ENCODE results near the gene KRTAP2-3. TPM values are rescaled to one million over a fixed set of nuclear protein-coding genes. Genes with fewer than 3 reads are reported as not detected.
"Not testable (repeated sequence)": the region's sequence is repeated elsewhere in the genome, so short reads cannot be mapped to it uniquely, and the experiment has no call there.

KRTAP2-3 gene
- total RNA-seq, 1 experiment from 2014 or later, result 0.57 TPM

- peak in 1 of 2 experiments; percentile 72 for DNase-seq
- Histone ChIP-seq H3K4me2 (peak overlapping the region; percentile 43), H3K36me3 (ENCODE audit: low read depth) (0 out of 2 replicates have a peak, but pooled peaks cover 5% of the 10 kb centered on the region), H3K27ac (peak overlapping the region; percentile 88), H3K4me3 (no peak overlapping the region), H3K27me3 (ENCODE audit: insufficient read depth, low read depth) (no peaks in the 10 kb centered on the region), H3F3A (ENCODE audit: insufficient read depth, low read depth) (peaks cover 26% of the 10 kb centered on the region), H3K9me3 (ENCODE audit: insufficient read depth, low read depth) (no peaks in the 10 kb centered on the region; the same call in 1 of the 2 replicates), H3K79me2 (ENCODE audit: low read depth) (no peaks in the 10 kb centered on the region), H4K20me1 (ENCODE audit: insufficient read depth) (no peaks in the 10 kb centered on the region), H2AFZ (no peak overlapping the region), H3K9me2 (ENCODE audit: insufficient read depth) (no peaks in the 10 kb centered on the region), H3K4me1 (replicated peaks; ENCODE audit: insufficient read depth) (peaks cover 43% of the 10 kb centered on the region)
- ChIA-PET CTCF (no interaction called here), POLR2A (ENCODE audit: unreplicated experiment) (interaction anchor here (0.6 kb wide), 4 partner anchors 156 to 594 kb away, joined by 3 to 7 read pairs (median 6); partner anchors contain the start of gene KRT19)
- BruUV-seq (replicated peaks), result no TSS peak
- intact Hi-C loops (cut with micrococcal nuclease; ENCODE audit: unreplicated experiment), result no loop called here
- no peak for TF ChIP-seq CTCF (conservative IDR thresholded peaks at IDR 0.05)
- TF ChIP-seq EZH2 (IDR thresholded peaks at IDR 0.05; ENCODE audit: low read depth), result no peak
Measured at GRCh38 chr17:41058741-41059140, 1.2 kb downstream of the KRTAP2-3 start.

GRCh38 chr17:41057547-41057946 is 2.4 kb downstream of the KRTAP2-3 start:
- TF ChIP-seq CTCF (conservative IDR thresholded peaks at IDR 0.05), result no peak
- no peak for TF ChIP-seq EZH2 (IDR thresholded peaks at IDR 0.05; ENCODE audit: low read depth)
- Histone ChIP-seq H3K4me2 (no peak overlapping the region), H3K4me1 (replicated peaks; ENCODE audit: insufficient read depth) (peaks cover 42% of the 10 kb centered on the region), H4K20me1 (ENCODE audit: insufficient read depth) (no peaks in the 10 kb centered on the region), H3K9me2 (ENCODE audit: insufficient read depth) (no peaks in the 10 kb centered on the region), H3K79me2 (ENCODE audit: low read depth) (no peaks in the 10 kb centered on the region), H3K9me3 (ENCODE audit: insufficient read depth, low read depth) (peaks cover 9% of the 10 kb centered on the region; the same call in 1 of the 2 replicates), H3F3A (ENCODE audit: insufficient read depth, low read depth) (peaks cover 26% of the 10 kb centered on the region), H3K36me3 (ENCODE audit: low read depth) (0 out of 2 replicates have a peak, but pooled peaks cover 5% of the 10 kb centered on the region), H3K4me3 (no peak overlapping the region), H2AFZ (no peak overlapping the region), H3K27me3 (ENCODE audit: insufficient read depth, low read depth) (no peaks in the 10 kb centered on the region), H3K27ac (no peak overlapping the region)
- no TSS peak for BruUV-seq (replicated peaks)
- POLR2A ChIA-PET (ENCODE audit: unreplicated experiment), result no interaction called here
- DNase-seq, result no peak
- CTCF ChIA-PET, result interaction anchor here (0.6 kb wide), 1 partner anchor 97 kb away, joined by 4 read pairs; no protein-coding TSS in a partner anchor
- intact Hi-C loops (cut with micrococcal nuclease; ENCODE audit: unreplicated experiment), result no loop called here

- H3K4me1 ChIP-seq (replicated peaks; ENCODE audit: insufficient read depth), result peaks cover 24% of the 10 kb centered on the region
- H3K9me3 ChIP-seq (ENCODE audit: insufficient read depth, low read depth); H4K20me1 ChIP-seq (ENCODE audit: insufficient read depth); CTCF ChIA-PET; H3K4me3 ChIP-seq; H3K27ac ChIP-seq; H3K36me3 ChIP-seq (ENCODE audit: low read depth); H3K9me2 ChIP-seq (ENCODE audit: insufficient read depth); H3K79me2 ChIP-seq (ENCODE audit: low read depth); H2AFZ ChIP-seq; intact Hi-C loops (cut with micrococcal nuclease; ENCODE audit: unreplicated experiment); DNase-seq; H3K4me2 ChIP-seq; H3K27me3 ChIP-seq (ENCODE audit: insufficient read depth, low read depth); POLR2A ChIA-PET (ENCODE audit: unreplicated experiment); BruUV-seq (replicated peaks): not testable (repeated sequence)
- H3F3A ChIP-seq (ENCODE audit: insufficient read depth, low read depth), result peaks cover 18% of the 10 kb centered on the region
Measured at GRCh38 chr17:41055130-41055529, 4.8 kb downstream of the KRTAP2-3 start, which contains the start of gene KRTAP2-2. Gene KRTAP2-2, minus strand, starts transcription at chr17:41055230. Its CDS starts 19 bp downstream, at chr17:41055211.

- H3K27me3 ChIP-seq (ENCODE audit: insufficient read depth, low read depth); H3K4me2 ChIP-seq; H2AFZ ChIP-seq; intact Hi-C loops (cut with micrococcal nuclease; ENCODE audit: unreplicated experiment); H3K9me3 ChIP-seq (ENCODE audit: insufficient read depth, low read depth); H3K9me2 ChIP-seq (ENCODE audit: insufficient read depth); H3K27ac ChIP-seq; H4K20me1 ChIP-seq (ENCODE audit: insufficient read depth); H3K36me3 ChIP-seq (ENCODE audit: low read depth); BruUV-seq (replicated peaks); POLR2A ChIA-PET (ENCODE audit: unreplicated experiment); CTCF ChIA-PET; H3K79me2 ChIP-seq (ENCODE audit: low read depth); DNase-seq; H3K4me3 ChIP-seq: not testable (repeated sequence)
- Histone ChIP-seq H3K4me1 (replicated peaks; ENCODE audit: insufficient read depth) (peaks cover 27% of the 10 kb centered on the region), H3F3A (ENCODE audit: insufficient read depth, low read depth) (peaks cover 21% of the 10 kb centered on the region)
Measured at GRCh38 chr17:41054556-41054955, 5.4 kb downstream of the KRTAP2-3 start.
